NCI-H2196 (cell line): ENCODE results near the gene RCCD1.
A peak's percentile ranks its signal among the peaks of the same experiment; 100 is the strongest.
"Not testable (repeated sequence)": the region's sequence is repeated elsewhere in the genome, so short reads cannot be mapped to it uniquely, and the experiment has no call there.

Experiments used
- DNase-seq: peaks from one replicate; lab custom pipeline; 2025; ENCODE audit not compliant: unreplicated experiment; lab: John Stamatoyannopoulos, UW

Gene RCCD1

GRCh38 chr15:90918034-90918788 lies 36.5 kb upstream of the RCCD1 start:
- no peak for DNase-seq

- DNase-seq, result no peak
These were observed 35.8 kb upstream of the RCCD1 start for GRCh38 chr15:90918835-90919234.

- no peak for DNase-seq
These were observed 32.8 kb upstream of the RCCD1 start for GRCh38 chr15:90921887-90922286.

GRCh38 chr15:90922712-90923322 lies 31.9 kb upstream of the RCCD1 start:
- DNase-seq, result not testable (repeated sequence)

GRCh38 chr15:90924375-90924774 lies 30.3 kb upstream of the RCCD1 start:
- DNase-seq, result no peak

GRCh38 chr15:90926766-90927165 lies 27.9 kb upstream of the RCCD1 start:
- DNase-seq, result not testable (repeated sequence)

GRCh38 chr15:90928106-90928505 lies 26.6 kb upstream of the RCCD1 start:
- DNase-seq, result not testable (repeated sequence)

- no peak for DNase-seq
These were observed 25.3 kb upstream of the RCCD1 start for GRCh38 chr15:90929246-90930019.

- DNase-seq, result no peak
These were observed 23.7 kb upstream of the RCCD1 start for GRCh38 chr15:90930861-90931574.

GRCh38 chr15:90931575-90931827 lies 23.2 kb upstream of the RCCD1 start:
- no peak for DNase-seq

- peak; percentile 76 for DNase-seq
These were observed 22.6 kb upstream of the RCCD1 start, which contains the start of gene HDDC3 for GRCh38 chr15:90931828-90932659. Gene HDDC3, minus strand, starts transcription at chr15:90932549. Its CDS starts 9 bp downstream, at chr15:90932540.

- no peak for DNase-seq
These were observed 22.1 kb upstream of the RCCD1 start for GRCh38 chr15:90932660-90932991.

- DNase-seq, result no peak
These were observed 21.4 kb upstream of the RCCD1 start for GRCh38 chr15:90933301-90933700.

GRCh38 chr15:90934256-90934948 lies 20.3 kb upstream of the RCCD1 start:
- peak; percentile 66 for DNase-seq

GRCh38 chr15:90934949-90935751 lies 19.5 kb upstream of the RCCD1 start, which contains the start of gene UNC45A:
Gene UNC45A, plus strand, starts transcription at chr15:90935285. Its CDS starts 40 bp downstream, at chr15:90935325.
- DNase-seq, result peak; percentile 86

GRCh38 chr15:90936823-90937222 lies 17.9 kb upstream of the RCCD1 start:
- no peak for DNase-seq

- DNase-seq, result no peak
These were observed 16.4 kb upstream of the RCCD1 start for GRCh38 chr15:90938261-90938660.

GRCh38 chr15:90939756-90940155 lies 14.9 kb upstream of the RCCD1 start:
- DNase-seq, result no peak

- no peak for DNase-seq
These were observed 13.6 kb upstream of the RCCD1 start for GRCh38 chr15:90941038-90941437.
